ENCODE data around the gene KIF22.

GRCh38 chr16:29813644-29814562, 23.4 kb downstream of the KIF22 start:
- no peak for TF ChIP-seq CTCF (IDR thresholded peaks at IDR 0.05)
- TF ChIP-seq MXI1 (IDR thresholded peaks at IDR 0.05; ENCODE audit: low read depth, low read length) = no peak
- TF ChIP-seq NRF1 (IDR thresholded peaks at IDR 0.05; ENCODE audit: low read depth, low read length) = no peak
- TF ChIP-seq POLR2AphosphoS5 (IDR thresholded peaks at IDR 0.05; ENCODE audit: low read depth, low read length) = no peak
- no peak for TF ChIP-seq FOXJ3 (CRISPR knock-in tag; IDR thresholded peaks at IDR 0.05)
- no peak for TF ChIP-seq USF2 (IDR thresholded peaks at IDR 0.05; ENCODE audit: borderline replicate concordance, low read depth, low read length)

All from SK-N-SH (cell line).